ENCODE results near the gene GRK3. TPM values are rescaled to one million over a fixed set of nuclear protein-coding genes. Genes with fewer than 3 reads are reported as not detected.
"Not testable (repeated sequence)": the region's sequence is repeated elsewhere in the genome, so short reads cannot be mapped to it uniquely, and the experiment has no call there.

The GRK3 gene
- total RNA-seq, 1 experiment from 2014 or later, result 2.0 TPM

GRCh38 chr22:25566898-25567235, 2.4 kb downstream of the GRK3 start:
- TF ChIP-seq EZH2 (IDR thresholded peaks at IDR 0.05; ENCODE audit: borderline replicate concordance, low read depth, low read length, poor library complexity, severe bottlenecking) (no peak), CTCF (conservative IDR thresholded peaks at IDR 0.05; ENCODE audit: low read depth, low read length) (no peak)
- H3K9me3 ChIP-seq (ENCODE audit: low read depth, low read length, poor library complexity, severe bottlenecking), result no peaks in the 10 kb centered on the region
- intact Hi-C loops (cut with micrococcal nuclease; ENCODE audit: unreplicated experiment), result no loop called here
- ChIA-PET CTCF (no interaction called here), POLR2A (ENCODE audit: low non-redundant PET) (no interaction called here)
- H3K4me3 ChIP-seq (ENCODE audit: low read depth, low read length, poor library complexity, severe bottlenecking), result no peak overlapping the region
- H3K27ac ChIP-seq (ENCODE audit: low read depth, low read length, poor library complexity, severe bottlenecking), result no peak overlapping the region
- no TSS peak for BruUV-seq (replicated peaks)
- H3K4me1 ChIP-seq (ENCODE audit: insufficient read depth, low read length, poor library complexity, severe bottlenecking), result peaks cover 10% of the 10 kb centered on the region
- H3K27me3 ChIP-seq (replicated peaks; ENCODE audit: insufficient read depth, low read depth, low read length, poor library complexity), result peaks cover 33% of the 10 kb centered on the region
- no peak for DNase-seq (ENCODE audit: low spot score)
- H3K36me3 ChIP-seq (ENCODE audit: insufficient read depth, low read length, poor library complexity, severe bottlenecking), result no peaks in the 10 kb centered on the region

- POLR2A ChIA-PET (ENCODE audit: low non-redundant PET), result no interaction called here
- no peak for DNase-seq (ENCODE audit: low spot score)
- no peaks in the 10 kb centered on the region for H3K9me3 ChIP-seq (ENCODE audit: low read depth, low read length, poor library complexity, severe bottlenecking)
- no peaks in the 10 kb centered on the region for H3K36me3 ChIP-seq (ENCODE audit: insufficient read depth, low read length, poor library complexity, severe bottlenecking)
- H3K27ac ChIP-seq (ENCODE audit: low read depth, low read length, poor library complexity, severe bottlenecking), result no peak overlapping the region
- no TSS peak for BruUV-seq (replicated peaks)
- intact Hi-C loops (cut with micrococcal nuclease; ENCODE audit: unreplicated experiment), result no loop called here
- no peak overlapping the region for H3K4me3 ChIP-seq (ENCODE audit: low read depth, low read length, poor library complexity, severe bottlenecking)
- peaks cover 33% of the 10 kb centered on the region for H3K27me3 ChIP-seq (replicated peaks; ENCODE audit: insufficient read depth, low read depth, low read length, poor library complexity)
- CTCF ChIA-PET, result interaction anchor here (1.0 kb wide), 1 partner anchor 206 kb away, joined by 3 read pairs; no protein-coding TSS in a partner anchor
- H3K4me1 ChIP-seq (ENCODE audit: insufficient read depth, low read length, poor library complexity, severe bottlenecking), result peaks cover 10% of the 10 kb centered on the region
- TF ChIP-seq EZH2 (IDR thresholded peaks at IDR 0.05; ENCODE audit: borderline replicate concordance, low read depth, low read length, poor library complexity, severe bottlenecking), result no peak
- TF ChIP-seq CTCF (conservative IDR thresholded peaks at IDR 0.05; ENCODE audit: low read depth, low read length), result no peak
Measured at GRCh38 chr22:25567251-25567675, 2.8 kb downstream of the GRK3 start.

GRCh38 chr22:25568066-25568465, 3.6 kb downstream of the GRK3 start:
- CTCF ChIA-PET, result interaction anchor here (1.0 kb wide), 1 partner anchor 205 kb away, joined by 3 read pairs; no protein-coding TSS in a partner anchor
- H3K36me3 ChIP-seq (ENCODE audit: insufficient read depth, low read length, poor library complexity, severe bottlenecking); POLR2A ChIA-PET (ENCODE audit: low non-redundant PET); H3K9me3 ChIP-seq (ENCODE audit: low read depth, low read length, poor library complexity, severe bottlenecking); H3K4me3 ChIP-seq (ENCODE audit: low read depth, low read length, poor library complexity, severe bottlenecking); DNase-seq (ENCODE audit: low spot score); BruUV-seq (replicated peaks); H3K4me1 ChIP-seq (ENCODE audit: insufficient read depth, low read length, poor library complexity, severe bottlenecking); intact Hi-C loops (cut with micrococcal nuclease; ENCODE audit: unreplicated experiment); H3K27ac ChIP-seq (ENCODE audit: low read depth, low read length, poor library complexity, severe bottlenecking): not testable (repeated sequence)
- peaks cover 33% of the 10 kb centered on the region for H3K27me3 ChIP-seq (replicated peaks; ENCODE audit: insufficient read depth, low read depth, low read length, poor library complexity)

- no peak overlapping the region for H3K27ac ChIP-seq (ENCODE audit: low read depth, low read length, poor library complexity, severe bottlenecking)
- H3K4me3 ChIP-seq (ENCODE audit: low read depth, low read length, poor library complexity, severe bottlenecking), result no peak overlapping the region
- CTCF ChIA-PET, result no interaction called here
- H3K9me3 ChIP-seq (ENCODE audit: low read depth, low read length, poor library complexity, severe bottlenecking), result no peaks in the 10 kb centered on the region
- TF ChIP-seq EZH2 (IDR thresholded peaks at IDR 0.05; ENCODE audit: borderline replicate concordance, low read depth, low read length, poor library complexity, severe bottlenecking) (no peak), CTCF (conservative IDR thresholded peaks at IDR 0.05; ENCODE audit: low read depth, low read length) (no peak)
- DNase-seq (ENCODE audit: low spot score), result no peak
- BruUV-seq (replicated peaks), result no TSS peak
- no peaks in the 10 kb centered on the region for H3K36me3 ChIP-seq (ENCODE audit: insufficient read depth, low read length, poor library complexity, severe bottlenecking)
- H3K27me3 ChIP-seq (replicated peaks; ENCODE audit: insufficient read depth, low read depth, low read length, poor library complexity), result peaks cover 22% of the 10 kb centered on the region
- intact Hi-C loops (cut with micrococcal nuclease; ENCODE audit: unreplicated experiment), result no loop called here
- peaks cover 4% of the 10 kb centered on the region for H3K4me1 ChIP-seq (ENCODE audit: insufficient read depth, low read length, poor library complexity, severe bottlenecking)
- POLR2A ChIA-PET (ENCODE audit: low non-redundant PET), result no interaction called here
Measured at GRCh38 chr22:25569361-25569760, 4.9 kb downstream of the GRK3 start.

Measured in A673 (cell line).